T-helper 1 cell treated with Interleukin-12 subunit alpha and Interleukin-12 subunit beta and Interleukin-4 antibody, amounts not matched to agents 30 μg/mL and 1 μg/mL, for 36 hours (primary cell): Measurements from ENCODE around the gene MRPL21.

Experiments
- H3K27ac Mint-ChIP-seq: one replicate; pipeline ENCODE4 v1.8.0; 2021; ENCODE audit warnings: mild to moderate bottlenecking, mixed read lengths
- H3K27me3 Mint-ChIP-seq: one replicate; pipeline ENCODE4 v1.8.0; 2021; ENCODE audit warnings: low read depth, mixed read lengths
- H3K36me3 Mint-ChIP-seq: one replicate; pipeline ENCODE4 v1.8.0; 2021; ENCODE audit warnings: low read depth, mixed read lengths
- H3K4me1 Mint-ChIP-seq: one replicate; pipeline ENCODE4 v1.8.0; 2021; ENCODE audit warnings: low read depth, mixed read lengths
- H3K4me3 Mint-ChIP-seq: one replicate; pipeline ENCODE4 v1.8.0; 2021; ENCODE audit warnings: mild to moderate bottlenecking, moderate library complexity, mixed read lengths
- H3K9me3 Mint-ChIP-seq: one replicate; pipeline ENCODE4 v1.8.0; 2021; ENCODE audit warnings: mixed read lengths

MRPL21 gene

GRCh38 chr11:68938816-68939582 lies 35.4 kb upstream of the MRPL21 start:
- H3K27ac Mint-ChIP-seq, result no peak overlapping the region
- H3K36me3 Mint-ChIP-seq, result peaks cover 4% of the 10 kb centered on the region
- no peaks in the 10 kb centered on the region for H3K9me3 Mint-ChIP-seq
- H3K4me1 Mint-ChIP-seq, result no peaks in the 10 kb centered on the region
- no peaks in the 10 kb centered on the region for H3K27me3 Mint-ChIP-seq
- H3K4me3 Mint-ChIP-seq, result no peak overlapping the region

- H3K27ac Mint-ChIP-seq, result no peak overlapping the region
- H3K27me3 Mint-ChIP-seq, result no peaks in the 10 kb centered on the region
- no peak overlapping the region for H3K4me3 Mint-ChIP-seq
- H3K36me3 Mint-ChIP-seq, result peaks cover 4% of the 10 kb centered on the region
- no peaks in the 10 kb centered on the region for H3K9me3 Mint-ChIP-seq
- H3K4me1 Mint-ChIP-seq, result no peaks in the 10 kb centered on the region
These were observed 34.5 kb upstream of the MRPL21 start for GRCh38 chr11:68938088-68938487.

GRCh38 chr11:68936676-68937620 lies 33.3 kb upstream of the MRPL21 start:
- Mint-ChIP-seq H3K27ac (no peak overlapping the region), H3K4me3 (no peak overlapping the region), H3K27me3 (no peaks in the 10 kb centered on the region), H3K36me3 (peaks cover 4% of the 10 kb centered on the region), H3K9me3 (no peaks in the 10 kb centered on the region), H3K4me1 (no peaks in the 10 kb centered on the region)

- peaks cover 6% of the 10 kb centered on the region for H3K36me3 Mint-ChIP-seq
- no peaks in the 10 kb centered on the region for H3K9me3 Mint-ChIP-seq
- no peak overlapping the region for H3K27ac Mint-ChIP-seq
These were observed 32.7 kb upstream of the MRPL21 start for GRCh38 chr11:68936358-68936636.

GRCh38 chr11:68935516-68936357 lies 32.1 kb upstream of the MRPL21 start:
- H3K4me3 Mint-ChIP-seq, result no peak overlapping the region
- no peak overlapping the region for H3K27ac Mint-ChIP-seq
- no peaks in the 10 kb centered on the region for H3K9me3 Mint-ChIP-seq

More at GRCh38 chr11:68936358-68936636, 32.7 kb upstream of the MRPL21 start:
- Mint-ChIP-seq H3K27me3 (no peaks in the 10 kb centered on the region), H3K4me1 (no peaks in the 10 kb centered on the region), H3K4me3 (no peak overlapping the region)

GRCh38 chr11:68935066-68935465 lies 31.4 kb upstream of the MRPL21 start:
- no peak overlapping the region for H3K4me3 Mint-ChIP-seq
- H3K9me3 Mint-ChIP-seq, result no peaks in the 10 kb centered on the region
- no peaks in the 10 kb centered on the region for H3K27me3 Mint-ChIP-seq
- peaks cover 12% of the 10 kb centered on the region for H3K36me3 Mint-ChIP-seq
- no peaks in the 10 kb centered on the region for H3K4me1 Mint-ChIP-seq
- H3K27ac Mint-ChIP-seq, result no peak overlapping the region

More at GRCh38 chr11:68935516-68936357, 32.1 kb upstream of the MRPL21 start:
- H3K36me3 Mint-ChIP-seq, result peaks cover 6% of the 10 kb centered on the region
- no peaks in the 10 kb centered on the region for H3K27me3 Mint-ChIP-seq
- H3K4me1 Mint-ChIP-seq, result no peaks in the 10 kb centered on the region

- H3K36me3 Mint-ChIP-seq, result peaks cover 14% of the 10 kb centered on the region
- H3K9me3 Mint-ChIP-seq, result no peaks in the 10 kb centered on the region
- H3K4me3 Mint-ChIP-seq, result no peak overlapping the region
- no peaks in the 10 kb centered on the region for H3K4me1 Mint-ChIP-seq
- no peaks in the 10 kb centered on the region for H3K27me3 Mint-ChIP-seq
- no peak overlapping the region for H3K27ac Mint-ChIP-seq
These were observed 31.0 kb upstream of the MRPL21 start for GRCh38 chr11:68934666-68935065.

GRCh38 chr11:68934321-68934645 lies 30.7 kb upstream of the MRPL21 start:
- no peaks in the 10 kb centered on the region for H3K9me3 Mint-ChIP-seq
- no peak overlapping the region for H3K4me3 Mint-ChIP-seq
- no peaks in the 10 kb centered on the region for H3K27me3 Mint-ChIP-seq
- peaks cover 14% of the 10 kb centered on the region for H3K36me3 Mint-ChIP-seq
- no peak overlapping the region for H3K27ac Mint-ChIP-seq
- H3K4me1 Mint-ChIP-seq, result no peaks in the 10 kb centered on the region

- H3K27me3 Mint-ChIP-seq, result no peaks in the 10 kb centered on the region
- no peaks in the 10 kb centered on the region for H3K9me3 Mint-ChIP-seq
- no peaks in the 10 kb centered on the region for H3K4me1 Mint-ChIP-seq
- peaks cover 11% of the 10 kb centered on the region for H3K36me3 Mint-ChIP-seq
- H3K27ac Mint-ChIP-seq, result no peak overlapping the region
- H3K4me3 Mint-ChIP-seq, result no peak overlapping the region
These were observed 30.1 kb upstream of the MRPL21 start for GRCh38 chr11:68933605-68934320.

- no peaks in the 10 kb centered on the region for H3K9me3 Mint-ChIP-seq
- H3K36me3 Mint-ChIP-seq, result peaks cover 10% of the 10 kb centered on the region
- no peak overlapping the region for H3K4me3 Mint-ChIP-seq
- no peaks in the 10 kb centered on the region for H3K27me3 Mint-ChIP-seq
- H3K27ac Mint-ChIP-seq, result no peak overlapping the region
- H3K4me1 Mint-ChIP-seq, result no peaks in the 10 kb centered on the region
These were observed 29.4 kb upstream of the MRPL21 start for GRCh38 chr11:68932933-68933577.

GRCh38 chr11:68932358-68932757 lies 28.7 kb upstream of the MRPL21 start:
- no peak overlapping the region for H3K27ac Mint-ChIP-seq
- H3K36me3 Mint-ChIP-seq, result peaks cover 17% of the 10 kb centered on the region
- H3K4me1 Mint-ChIP-seq, result no peaks in the 10 kb centered on the region
- H3K27me3 Mint-ChIP-seq, result no peaks in the 10 kb centered on the region
- H3K9me3 Mint-ChIP-seq, result peaks cover under 1% of the 10 kb centered on the region
- no peak overlapping the region for H3K4me3 Mint-ChIP-seq

GRCh38 chr11:68931911-68932310 lies 28.3 kb upstream of the MRPL21 start:
- no peak overlapping the region for H3K4me3 Mint-ChIP-seq
- H3K27me3 Mint-ChIP-seq, result no peaks in the 10 kb centered on the region
- H3K27ac Mint-ChIP-seq, result no peak overlapping the region
- peaks cover 5% of the 10 kb centered on the region for H3K9me3 Mint-ChIP-seq
- H3K36me3 Mint-ChIP-seq, result peaks cover 22% of the 10 kb centered on the region
- H3K4me1 Mint-ChIP-seq, result no peaks in the 10 kb centered on the region

- Mint-ChIP-seq H3K9me3 (peaks cover 7% of the 10 kb centered on the region), H3K27ac (no peak overlapping the region), H3K27me3 (no peaks in the 10 kb centered on the region), H3K4me3 (no peak overlapping the region), H3K4me1 (no peaks in the 10 kb centered on the region), H3K36me3 (peaks cover 25% of the 10 kb centered on the region)
These were observed 27.6 kb upstream of the MRPL21 start for GRCh38 chr11:68930991-68931855.
